Activated CD8-positive, alpha-beta memory T cell treated with anti-CD3 and anti-CD28 coated beads, Interleukin-2, amount 10 ng/mL, durations not matched to agents 7 days and 5 days (primary cell): ENCODE data around the gene PRDM15. TPM values are rescaled to one million over a fixed set of nuclear protein-coding genes. Genes with fewer than 3 reads are reported as not detected.

Experiments
- ATAC-seq: fragments of 150-1000 bp; cut with Tn5 transposase; one replicate; pipeline ENCODE4 v1.10.0; 2021; ENCODE audit warnings: moderate library complexity
- CTCF ChIA-PET: fragments of 350-600 bp; sonication (Branson Sonifier 250); formaldehyde crosslinking; loops from one replicate; lab custom pipeline; 2021; ENCODE audit warnings: antibody characterized with exemption; lab: Charles Lee
- DNase-seq: peaks from one replicate; pipeline ENCODE4 v3.0.0-alpha.2; 2020
- H3K27ac Mint-ChIP-seq: one replicate; pipeline ENCODE4 v1.8.0; 2021; ENCODE audit warnings: mild to moderate bottlenecking, mixed read lengths
- H3K27me3 Mint-ChIP-seq: one replicate; pipeline ENCODE4 v1.8.0; 2021; ENCODE audit warnings: mixed read lengths
- H3K36me3 Mint-ChIP-seq: one replicate; pipeline ENCODE4 v1.8.0; 2021; ENCODE audit warnings: mild to moderate bottlenecking, mixed read lengths
- H3K4me1 Mint-ChIP-seq: one replicate; pipeline ENCODE4 v1.8.0; 2021; ENCODE audit warnings: mixed read lengths
- H3K4me3 Mint-ChIP-seq: one replicate; pipeline ENCODE4 v1.8.0; 2021; ENCODE audit warnings: mild to moderate bottlenecking, moderate library complexity, mixed read lengths
- H3K9me3 Mint-ChIP-seq: one replicate; pipeline ENCODE4 v1.8.0; 2022; ENCODE audit warnings: low read depth, mixed read lengths
- total RNA-seq, 2 experiments: library from RNA; stranded (reverse); gene quantifications; one replicate each; pipeline ENCODE4 v1.2.3, GENCODE V29; 2021

The PRDM15 gene
- total RNA-seq, 2 experiments from 2014 or later, result 10.8 to 13.4 TPM

GRCh38 chr21:41901782-41902181 lies 22.6 kb upstream of the PRDM15 start:
- DNase-seq (no peak), ATAC-seq (no peak)
- Mint-ChIP-seq H3K4me3 (no peak overlapping the region), H3K9me3 (no peaks in the 10 kb centered on the region), H3K27me3 (no peaks in the 10 kb centered on the region), H3K36me3 (peaks cover 8% of the 10 kb centered on the region), H3K4me1 (peaks cover 43% of the 10 kb centered on the region), H3K27ac (no peak overlapping the region)
- CTCF ChIA-PET, result interaction anchor here (0.7 to 1.1 kb wide), 2 partner anchors 24 to 25 kb away, joined by 3 to 4 read pairs; no protein-coding TSS in a partner anchor

- ATAC-seq (no peak), DNase-seq (peak; percentile 62)
- H3K9me3 Mint-ChIP-seq, result no peaks in the 10 kb centered on the region
- peaks cover 47% of the 10 kb centered on the region for H3K4me1 Mint-ChIP-seq
- no peak overlapping the region for H3K4me3 Mint-ChIP-seq
- CTCF ChIA-PET, result interaction anchor here (0.7 kb wide), 1 partner anchor 23 kb away, joined by 3 read pairs; no protein-coding TSS in a partner anchor
- H3K27me3 Mint-ChIP-seq, result no peaks in the 10 kb centered on the region
- no peak overlapping the region for H3K27ac Mint-ChIP-seq
- peaks cover 8% of the 10 kb centered on the region for H3K36me3 Mint-ChIP-seq
Observed at GRCh38 chr21:41901099-41901498, 22.0 kb upstream of the PRDM15 start.

- CTCF ChIA-PET, result no interaction called here
- H3K27ac Mint-ChIP-seq, result no peak overlapping the region
- DNase-seq (no peak), ATAC-seq (no peak)
- peaks cover 54% of the 10 kb centered on the region for H3K4me1 Mint-ChIP-seq
- H3K27me3 Mint-ChIP-seq, result no peaks in the 10 kb centered on the region
- H3K9me3 Mint-ChIP-seq, result no peaks in the 10 kb centered on the region
- peaks cover 8% of the 10 kb centered on the region for H3K36me3 Mint-ChIP-seq
- no peak overlapping the region for H3K4me3 Mint-ChIP-seq
Observed at GRCh38 chr21:41900401-41900800, 21.3 kb upstream of the PRDM15 start.

- H3K27ac Mint-ChIP-seq, result peak overlapping the region; percentile 73
- peak; percentile 92 for ATAC-seq
- H3K27me3 Mint-ChIP-seq, result no peaks in the 10 kb centered on the region
Observed at GRCh38 chr21:41899426-41900202, 20.5 kb upstream of the PRDM15 start.

GRCh38 chr21:41898998-41899397 lies 19.9 kb upstream of the PRDM15 start:
- DNase-seq, result no peak
- CTCF ChIA-PET, result interaction anchor here (0.6 to 1.3 kb wide), 6 partner anchors 13 to 218 kb away, joined by 3 to 4 read pairs (median 3); no protein-coding TSS in a partner anchor
- no peaks in the 10 kb centered on the region for H3K27me3 Mint-ChIP-seq
- peak; percentile 3 for ATAC-seq
- peak overlapping the region; percentile 73 for H3K27ac Mint-ChIP-seq
- H3K36me3 Mint-ChIP-seq, result peaks cover 8% of the 10 kb centered on the region
- H3K9me3 Mint-ChIP-seq, result no peaks in the 10 kb centered on the region
- peaks cover 54% of the 10 kb centered on the region for H3K4me1 Mint-ChIP-seq
- peak overlapping the region; percentile 43 for H3K4me3 Mint-ChIP-seq

More at GRCh38 chr21:41899426-41900202, 20.5 kb upstream of the PRDM15 start:
- H3K4me1 Mint-ChIP-seq, result peaks cover 56% of the 10 kb centered on the region
- CTCF ChIA-PET, result interaction anchor here (0.6 to 1.3 kb wide), 7 partner anchors 12 to 218 kb away, joined by 3 to 4 read pairs (median 3); no protein-coding TSS in a partner anchor
- H3K36me3 Mint-ChIP-seq, result peaks cover 8% of the 10 kb centered on the region
- peak overlapping the region; percentile 43 for H3K4me3 Mint-ChIP-seq
- peak; percentile 88 for DNase-seq
- H3K9me3 Mint-ChIP-seq, result no peaks in the 10 kb centered on the region

GRCh38 chr21:41897700-41898099 lies 18.6 kb upstream of the PRDM15 start:
- no peak overlapping the region for H3K4me3 Mint-ChIP-seq
- peaks cover 8% of the 10 kb centered on the region for H3K36me3 Mint-ChIP-seq
- H3K4me1 Mint-ChIP-seq, result peaks cover 46% of the 10 kb centered on the region
- CTCF ChIA-PET, result interaction anchor here (1.1 kb wide), 1 partner anchor 210 kb away, joined by 4 read pairs; no protein-coding TSS in a partner anchor
- ATAC-seq (no peak), DNase-seq (no peak)
- H3K27ac Mint-ChIP-seq, result no peak overlapping the region
- no peaks in the 10 kb centered on the region for H3K27me3 Mint-ChIP-seq
- H3K9me3 Mint-ChIP-seq, result no peaks in the 10 kb centered on the region

GRCh38 chr21:41897047-41897669 lies 18.0 kb upstream of the PRDM15 start:
- Mint-ChIP-seq H3K36me3 (peaks cover 8% of the 10 kb centered on the region), H3K27me3 (no peaks in the 10 kb centered on the region), H3K27ac (no peak overlapping the region), H3K9me3 (no peaks in the 10 kb centered on the region), H3K4me3 (no peak overlapping the region), H3K4me1 (peaks cover 46% of the 10 kb centered on the region)
- ATAC-seq (no peak), DNase-seq (no peak)
- CTCF ChIA-PET, result interaction anchor here (1.0 kb wide), 1 partner anchor 80 kb away, joined by 3 read pairs; no protein-coding TSS in a partner anchor

GRCh38 chr21:41895643-41896493 lies 16.7 kb upstream of the PRDM15 start:
- no peak overlapping the region for H3K27ac Mint-ChIP-seq
- CTCF ChIA-PET, result interaction anchor here (0.8 to 1.0 kb wide), 3 partner anchors 10 to 212 kb away, joined by 3 read pairs; no protein-coding TSS in a partner anchor
- ATAC-seq, result peak; percentile 54
- H3K4me3 Mint-ChIP-seq, result no peak overlapping the region
- no peaks in the 10 kb centered on the region for H3K9me3 Mint-ChIP-seq
- H3K27me3 Mint-ChIP-seq, result no peaks in the 10 kb centered on the region
- H3K4me1 Mint-ChIP-seq, result peaks cover 37% of the 10 kb centered on the region
- H3K36me3 Mint-ChIP-seq, result no peaks in the 10 kb centered on the region
- DNase-seq, result peak; percentile 68

- no peaks in the 10 kb centered on the region for H3K9me3 Mint-ChIP-seq
- no peaks in the 10 kb centered on the region for H3K36me3 Mint-ChIP-seq
- H3K4me1 Mint-ChIP-seq, result peaks cover 33% of the 10 kb centered on the region
- no peak overlapping the region for H3K27ac Mint-ChIP-seq
- DNase-seq (no peak), ATAC-seq (no peak)
- CTCF ChIA-PET, result interaction anchor here (0.8 to 1.0 kb wide), 2 partner anchors 9 to 213 kb away, joined by 3 read pairs; no protein-coding TSS in a partner anchor
- no peak overlapping the region for H3K4me3 Mint-ChIP-seq
- H3K27me3 Mint-ChIP-seq, result no peaks in the 10 kb centered on the region
Observed at GRCh38 chr21:41894922-41895557, 15.9 kb upstream of the PRDM15 start.

GRCh38 chr21:41894511-41894910 lies 15.4 kb upstream of the PRDM15 start:
- H3K27ac Mint-ChIP-seq, result no peak overlapping the region
- H3K36me3 Mint-ChIP-seq, result no peaks in the 10 kb centered on the region
- CTCF ChIA-PET, result no interaction called here
- no peak overlapping the region for H3K4me3 Mint-ChIP-seq
- H3K9me3 Mint-ChIP-seq, result no peaks in the 10 kb centered on the region
- no peak for DNase-seq
- no peaks in the 10 kb centered on the region for H3K27me3 Mint-ChIP-seq
- ATAC-seq, result no peak
- H3K4me1 Mint-ChIP-seq, result peaks cover 27% of the 10 kb centered on the region

- CTCF ChIA-PET, result no interaction called here
- no peak overlapping the region for H3K4me3 Mint-ChIP-seq
- no peaks in the 10 kb centered on the region for H3K27me3 Mint-ChIP-seq
Observed at GRCh38 chr21:41892726-41893125, 13.6 kb upstream of the PRDM15 start.

GRCh38 chr21:41891132-41891531 lies 12.0 kb upstream of the PRDM15 start:
- H3K27ac Mint-ChIP-seq, result no peak overlapping the region
- no peak for ATAC-seq

More at GRCh38 chr21:41892726-41893125, 13.6 kb upstream of the PRDM15 start:
- peaks cover 14% of the 10 kb centered on the region for H3K4me1 Mint-ChIP-seq
- ATAC-seq (no peak), DNase-seq (no peak)
- no peak overlapping the region for H3K27ac Mint-ChIP-seq
- no peaks in the 10 kb centered on the region for H3K36me3 Mint-ChIP-seq
- no peaks in the 10 kb centered on the region for H3K9me3 Mint-ChIP-seq

More at GRCh38 chr21:41891132-41891531, 12.0 kb upstream of the PRDM15 start:
- CTCF ChIA-PET, result no interaction called here
- Mint-ChIP-seq H3K9me3 (no peaks in the 10 kb centered on the region), H3K4me3 (no peak overlapping the region), H3K27me3 (no peaks in the 10 kb centered on the region), H3K36me3 (no peaks in the 10 kb centered on the region), H3K4me1 (peaks cover 9% of the 10 kb centered on the region)
- DNase-seq, result no peak
